ENCODE results near the gene LYSMD2.
"Not testable (repeated sequence)": the region's sequence is repeated elsewhere in the genome, so short reads cannot be mapped to it uniquely, and the experiment has no call there.

Gene LYSMD2, protein sequence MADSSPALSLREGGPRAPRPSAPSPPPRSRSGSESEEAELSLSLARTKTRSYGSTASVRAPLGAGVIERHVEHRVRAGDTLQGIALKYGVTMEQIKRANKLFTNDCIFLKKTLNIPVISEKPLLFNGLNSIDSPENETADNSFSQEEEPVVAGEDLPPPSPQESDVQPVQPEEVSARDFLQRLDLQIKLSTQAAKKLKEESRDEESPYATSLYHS

DNA sequence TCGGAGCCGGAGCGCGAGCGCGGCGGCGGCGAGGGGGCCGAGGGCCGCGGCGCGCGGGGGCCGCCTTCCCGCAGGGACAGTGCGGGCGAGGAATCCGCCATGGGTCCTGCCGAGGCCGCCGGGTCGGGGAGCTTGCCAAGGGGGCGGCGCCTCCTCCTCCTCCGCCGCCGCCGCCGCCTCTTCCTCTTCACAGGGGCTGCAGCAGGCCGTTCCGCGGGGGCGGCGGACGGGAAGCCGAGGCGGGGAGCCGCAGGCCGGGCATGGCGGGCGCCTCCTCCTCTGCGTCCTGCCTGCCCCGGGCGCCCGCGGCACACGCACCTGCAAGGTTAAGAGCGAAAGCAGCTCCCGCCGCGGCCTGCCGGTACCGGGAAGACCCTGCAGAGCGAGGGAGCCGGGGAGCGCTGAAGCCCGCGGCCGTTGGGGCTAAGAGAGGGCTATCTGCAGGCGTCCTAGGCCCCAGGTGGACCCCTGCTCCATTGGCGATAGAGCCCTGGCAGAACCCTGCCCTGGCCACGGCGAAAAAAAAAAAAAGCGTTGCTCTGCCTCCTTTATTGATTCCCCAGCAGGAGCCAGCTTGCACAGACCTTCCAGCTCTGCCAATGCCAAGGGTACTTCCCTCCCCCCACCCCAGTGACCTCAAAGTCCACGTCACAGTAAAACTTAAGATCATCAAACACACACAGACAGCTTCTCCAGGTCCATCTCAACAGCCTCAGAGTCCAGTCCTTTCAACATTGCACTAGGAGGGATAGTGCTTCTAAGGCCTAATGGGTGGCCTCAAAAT lies at the start of gene LYSMD2:
LYSMD2 (minus strand) TSS at position 134 of the 784 bp plus-strand sequence; CDS start at position 101, 33 bp downstream.
- DNase-seq = no peak

DNA sequence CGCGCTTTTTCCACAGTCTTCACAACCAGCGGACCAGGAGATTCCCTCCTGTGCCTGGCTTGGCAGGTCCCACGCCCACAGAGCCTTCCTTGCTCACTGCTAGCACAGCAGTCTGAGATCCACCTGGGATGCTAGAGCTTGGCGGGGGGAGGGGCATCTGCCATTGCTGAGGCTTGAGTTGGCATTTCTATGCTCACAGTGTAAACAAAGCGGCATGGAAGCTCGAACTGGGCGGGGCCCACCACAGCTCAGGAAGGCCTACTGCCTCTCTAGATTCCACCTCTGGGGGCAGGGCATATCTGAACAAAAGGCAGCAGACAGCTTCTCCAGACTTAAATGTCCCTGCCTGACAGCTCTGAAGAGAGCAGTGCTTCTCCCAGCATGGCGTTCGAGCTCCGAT lies 49.7 kb upstream of the LYSMD2 start:
- DNase-seq = not testable (repeated sequence)

DNA sequence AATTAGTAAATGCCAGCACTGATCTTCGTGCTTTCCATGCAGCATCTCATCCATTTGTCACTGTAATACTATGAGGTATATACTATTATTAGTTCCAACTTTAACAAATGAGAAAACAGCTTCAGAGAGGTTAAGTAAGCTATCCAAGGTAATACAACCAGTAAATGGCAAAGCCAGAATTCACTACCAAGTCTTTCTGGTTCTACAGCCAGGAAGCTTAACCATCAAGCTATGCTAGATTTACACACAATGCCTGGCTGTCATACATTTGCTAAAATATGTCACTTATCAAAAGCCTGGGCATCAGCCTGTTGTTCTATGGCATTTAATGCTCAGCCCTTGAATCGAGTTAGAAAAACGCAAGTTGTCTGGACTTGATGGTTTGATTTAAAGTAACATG lies 46.5 kb upstream of the LYSMD2 start:
- no peak for DNase-seq

DNA sequence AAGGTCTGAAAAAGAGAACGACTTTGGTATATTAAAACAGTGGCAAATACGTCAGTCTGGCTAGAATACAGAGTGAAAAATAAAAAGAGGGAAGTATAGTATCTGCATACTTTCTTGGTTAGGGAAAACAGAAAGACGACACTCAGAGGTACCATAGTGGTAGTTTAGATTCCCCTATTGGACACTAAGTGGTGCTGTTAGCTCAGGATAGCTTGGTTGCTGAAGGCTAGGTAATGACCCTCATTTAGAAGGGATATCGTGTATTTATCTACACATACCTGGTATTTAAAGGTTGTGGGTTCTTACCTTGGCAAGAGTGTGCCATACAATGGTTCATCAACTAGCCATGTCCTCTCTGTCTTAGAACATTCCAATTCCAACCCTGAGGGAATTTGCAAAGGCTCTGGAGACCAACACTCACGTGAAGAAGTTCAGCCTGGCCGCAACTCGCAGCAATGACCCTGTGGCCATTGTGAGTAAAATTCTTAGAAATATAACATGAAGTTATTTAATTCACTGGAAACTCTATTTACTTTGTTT lies 45.0 kb upstream of the LYSMD2 start:
- DNase-seq = no peak

DNA sequence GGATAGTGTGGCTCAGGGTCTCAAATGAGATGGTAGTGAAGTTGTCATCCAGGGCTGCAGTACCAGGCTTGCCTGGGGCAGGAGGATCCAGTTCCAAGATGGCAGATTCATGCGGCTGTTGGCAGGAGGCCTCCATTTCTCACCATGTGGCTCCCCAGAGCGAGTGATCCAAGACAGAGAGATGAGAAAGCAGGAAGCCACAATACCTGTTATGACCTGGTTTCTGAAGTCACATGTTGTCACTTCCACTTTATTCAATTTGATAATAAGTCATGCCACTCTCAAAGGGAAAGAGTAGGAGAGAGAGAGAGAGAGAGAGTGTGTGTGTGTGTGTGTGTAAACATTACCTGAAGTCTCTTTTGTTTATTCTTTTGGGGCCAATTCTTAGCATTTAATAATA lies 44.1 kb upstream of the LYSMD2 start:
- DNase-seq = no peak

DNA sequence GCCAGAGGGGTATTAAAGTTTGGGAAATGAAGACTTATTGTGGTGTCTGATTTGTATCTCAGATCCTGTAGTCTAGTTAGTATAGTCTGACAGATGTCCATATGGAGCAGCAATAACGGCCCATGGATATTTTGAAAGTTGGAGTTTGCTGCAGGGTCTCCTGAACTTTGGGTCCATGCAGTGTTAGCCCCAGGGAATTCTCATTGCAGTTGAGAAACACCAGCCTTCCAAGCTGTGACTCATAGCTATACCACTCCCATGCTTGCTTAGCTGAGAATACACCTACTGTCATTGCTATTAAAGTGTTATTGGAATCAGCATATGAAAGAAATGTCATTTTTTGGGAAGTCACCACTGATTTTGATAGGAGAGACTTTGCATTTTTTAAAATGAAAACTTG lies 43.2 kb upstream of the LYSMD2 start:
- DNase-seq = no peak

DNA sequence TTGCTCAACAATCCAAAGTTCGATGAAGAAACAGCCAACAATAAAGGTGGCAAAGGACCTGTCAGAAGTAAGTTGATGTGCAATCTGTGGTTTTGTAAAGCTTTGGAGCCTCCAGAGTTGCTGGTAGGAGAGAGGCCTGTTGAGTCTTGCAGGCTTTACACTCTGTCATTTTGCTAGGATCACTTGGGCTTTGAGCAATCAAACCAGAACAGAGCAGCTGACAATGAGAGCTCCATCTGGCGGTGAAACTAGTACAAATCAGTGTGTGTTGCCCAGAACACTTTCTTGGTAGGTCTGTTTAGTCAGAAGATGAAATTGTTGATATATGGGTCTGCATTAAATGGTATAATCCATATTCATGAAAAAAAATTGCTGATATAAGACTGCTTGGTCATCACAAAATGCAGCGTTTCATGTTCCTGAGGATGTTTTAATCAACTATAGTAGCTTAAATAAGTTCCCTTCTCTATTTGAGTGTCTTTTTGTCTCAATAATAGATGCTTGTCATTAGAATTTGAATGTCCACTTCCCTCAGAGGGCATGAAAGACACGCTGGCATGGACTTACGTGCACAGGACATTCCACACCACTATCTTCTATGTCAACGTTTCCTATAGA lies 39.6 kb upstream of the LYSMD2 start:
- no peak for DNase-seq

DNA sequence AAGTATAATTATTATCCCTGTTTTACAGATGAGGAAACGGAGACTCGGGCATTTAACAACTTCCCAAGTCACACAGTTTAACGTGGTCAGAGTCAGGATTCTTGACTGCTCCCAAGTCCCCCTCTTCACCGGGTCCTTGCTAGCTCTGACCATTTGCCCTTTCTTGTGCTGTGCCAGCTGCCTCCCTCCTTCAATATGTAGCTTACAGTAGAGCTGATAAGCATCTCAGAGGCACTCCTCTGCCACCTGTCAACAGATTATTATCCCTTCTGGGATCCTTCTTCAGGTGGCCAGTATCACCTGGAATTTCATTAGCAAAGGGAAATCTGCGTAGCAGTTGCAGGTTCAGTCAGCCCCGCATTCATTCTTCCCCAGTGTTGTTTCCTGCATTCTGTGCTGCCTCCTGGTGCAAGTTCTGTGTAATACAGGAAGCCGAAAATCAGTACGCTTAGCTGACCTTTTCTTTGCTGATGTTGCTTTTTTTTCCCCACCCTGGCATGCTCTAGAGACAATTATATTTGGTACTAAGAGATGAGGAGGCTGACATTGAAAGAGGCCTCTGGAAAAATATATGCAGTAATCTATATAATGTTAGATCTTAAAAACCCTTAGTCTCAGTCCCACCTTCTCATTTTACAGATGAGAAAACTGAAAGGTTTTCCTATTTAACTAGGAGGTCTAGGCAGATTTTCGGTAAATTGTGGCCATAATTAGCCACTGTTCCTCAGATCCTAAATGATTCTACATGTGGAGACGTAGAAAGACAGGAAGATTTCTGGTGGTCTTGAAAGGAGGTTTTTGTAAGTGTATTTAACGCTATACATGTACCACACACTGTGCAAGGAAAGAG lies 38.7 kb upstream of the LYSMD2 start:
- no peak for DNase-seq

DNA sequence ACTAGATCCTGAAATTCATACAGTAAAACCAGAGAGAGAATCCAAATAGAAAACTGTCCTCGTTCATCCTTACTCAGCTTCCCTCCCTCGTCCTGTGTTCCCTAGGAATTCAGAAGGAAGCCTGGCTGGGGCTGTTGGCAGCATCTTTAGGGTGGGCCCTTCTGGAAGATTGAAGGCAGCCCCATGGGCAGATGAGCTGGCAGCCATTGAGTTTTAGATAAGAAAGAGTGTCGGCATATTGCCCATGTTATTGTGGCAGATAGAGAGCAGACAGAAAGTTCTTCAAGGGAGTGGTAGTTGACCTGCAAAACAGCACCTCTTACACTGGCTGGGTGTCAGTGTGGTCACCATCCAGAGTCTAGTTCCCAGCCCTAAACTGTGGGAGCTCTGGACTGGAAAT lies 37.5 kb upstream of the LYSMD2 start:
- no peak for DNase-seq

DNA sequence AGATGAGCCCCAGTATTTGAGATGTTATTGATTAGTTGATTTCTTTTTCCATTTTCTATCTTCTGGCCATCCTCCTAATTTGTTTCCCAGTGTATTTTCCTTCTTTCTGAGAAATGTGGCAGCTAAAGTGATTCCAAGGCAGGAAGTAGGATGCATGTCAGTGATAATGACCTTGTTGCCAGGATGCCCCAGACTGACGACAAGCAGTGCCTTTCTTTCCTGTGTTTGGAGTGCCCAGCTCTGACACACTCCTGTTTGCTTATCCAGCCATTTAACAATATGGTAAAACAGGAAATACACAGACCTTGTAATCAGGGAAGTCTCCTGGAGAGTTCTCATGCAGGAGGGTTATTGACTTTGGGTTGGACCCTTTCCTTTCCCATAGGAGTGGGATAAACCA lies 34.3 kb upstream of the LYSMD2 start:
- no peak for DNase-seq

DNA sequence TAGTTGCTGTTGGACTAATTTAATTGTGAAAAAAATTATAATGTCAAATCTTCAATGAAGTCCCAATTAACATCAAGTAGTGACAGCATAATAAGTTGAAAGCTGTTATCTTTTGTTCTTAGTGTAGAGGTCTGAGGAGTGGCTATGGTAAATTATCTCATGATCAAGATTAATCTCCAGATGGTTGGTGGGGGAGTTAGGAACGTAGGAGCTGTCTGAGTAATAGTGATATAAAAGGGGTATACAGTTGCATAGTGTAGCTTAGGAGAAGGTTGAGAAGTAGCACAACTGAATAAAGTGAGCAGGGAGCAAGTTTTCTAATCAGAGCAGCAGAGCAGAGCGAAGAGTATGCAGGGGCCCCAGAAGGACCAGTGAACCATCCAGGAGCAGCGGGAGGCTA lies 33.4 kb upstream of the LYSMD2 start:
- DNase-seq = no peak

DNA sequence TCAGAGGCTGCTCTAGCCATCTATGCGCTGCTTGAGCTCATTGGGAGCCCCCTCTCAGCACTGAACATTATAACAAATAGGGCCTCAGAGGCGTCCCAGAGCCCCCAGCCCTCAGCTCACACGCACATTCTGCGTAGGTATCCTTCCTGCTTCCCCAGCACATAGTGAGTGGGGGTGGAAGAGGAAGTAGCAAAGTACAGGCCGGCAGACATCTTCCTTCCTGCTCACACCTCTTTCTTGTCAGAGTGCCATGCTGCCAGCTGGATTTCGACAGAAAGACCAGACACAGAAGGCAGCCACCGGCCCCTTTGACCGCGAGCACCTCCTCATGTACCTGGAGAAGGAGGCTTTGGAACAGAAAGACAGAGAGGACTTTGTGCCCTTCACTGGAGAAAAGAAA lies 30.6 kb upstream of the LYSMD2 start:
- no peak for DNase-seq

DNA sequence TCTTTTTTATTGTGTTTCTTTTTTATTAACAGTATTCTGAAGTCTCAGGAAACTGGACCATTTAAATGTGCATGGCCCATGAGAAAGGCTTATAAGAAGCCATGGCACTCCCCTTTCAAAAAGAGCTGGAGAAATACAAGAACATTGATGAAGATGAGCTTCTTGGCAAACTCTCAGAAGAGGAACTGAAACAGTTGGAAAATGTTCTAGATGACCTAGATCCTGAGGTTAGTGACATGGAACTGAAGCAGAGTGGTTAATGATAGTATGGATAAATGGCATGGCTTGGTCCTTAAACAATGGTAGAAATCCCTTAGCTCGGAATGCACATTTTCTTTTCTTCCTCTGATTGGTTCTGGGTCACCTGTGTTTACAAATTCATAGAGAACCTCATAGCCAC lies 28.9 kb upstream of the LYSMD2 start:
- no peak for DNase-seq

DNA sequence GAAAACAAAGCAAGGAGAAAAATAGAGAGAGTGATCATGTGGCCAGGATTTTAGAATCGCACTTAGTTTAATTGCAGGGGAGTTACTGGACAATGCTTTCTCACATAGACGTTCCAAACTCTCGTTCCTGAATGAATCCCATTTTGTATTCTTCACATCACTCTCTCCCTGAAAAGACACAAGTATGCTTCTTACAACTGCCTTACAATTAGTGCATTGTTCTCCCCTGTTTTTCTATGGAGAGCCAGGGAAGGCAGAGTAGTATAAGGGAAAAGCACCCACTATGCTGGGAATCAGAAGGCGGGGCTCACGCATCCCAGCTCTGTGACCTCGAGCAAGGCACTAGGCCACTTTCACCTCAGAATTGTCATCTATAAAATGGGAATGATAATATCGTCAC lies 28.3 kb upstream of the LYSMD2 start:
- no peak for DNase-seq

DNA sequence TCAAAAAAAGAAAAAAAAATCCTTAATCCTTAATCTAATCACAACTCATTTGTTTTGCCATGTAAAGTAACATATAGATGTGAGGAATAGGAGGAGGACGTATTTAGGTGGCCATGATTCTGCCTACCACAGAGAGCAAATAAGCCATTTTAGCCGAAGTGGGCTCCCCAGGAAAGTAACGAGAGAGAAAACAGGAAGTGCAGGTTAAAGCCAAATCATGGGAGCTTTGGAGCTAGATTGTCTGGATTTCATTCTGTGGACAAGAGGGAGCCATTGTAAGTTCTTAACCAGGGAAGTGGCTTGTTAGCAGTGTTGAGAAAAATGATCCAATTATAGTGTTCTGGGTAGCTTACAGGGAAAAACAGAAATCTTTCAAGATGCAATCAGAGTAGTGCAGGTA lies 23.4 kb upstream of the LYSMD2 start:
- DNase-seq = no peak

DNA sequence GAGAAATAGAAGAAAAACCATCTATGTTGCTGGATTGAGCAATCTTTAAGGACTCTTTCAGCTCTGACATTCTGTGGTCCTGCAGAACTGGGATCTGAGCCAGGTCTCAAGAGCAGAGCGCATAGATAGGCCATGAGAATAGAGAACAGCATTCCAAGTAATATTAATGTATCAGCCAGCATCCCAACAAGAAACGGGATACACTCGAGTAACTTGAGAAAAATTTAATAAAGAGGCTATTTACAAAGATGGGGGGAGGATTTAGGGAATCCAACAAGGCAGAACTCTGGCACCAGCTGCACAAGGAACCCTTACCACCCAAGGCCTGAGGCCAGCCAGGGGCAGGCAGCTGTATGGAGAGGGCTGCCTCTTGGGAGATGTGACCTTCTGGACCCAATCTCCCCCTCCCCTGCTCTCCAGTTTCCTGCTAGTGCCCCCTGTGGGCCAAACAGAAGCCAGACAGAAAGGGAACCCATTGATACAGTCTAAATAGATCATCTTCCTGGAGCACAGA lies 22.2 kb upstream of the LYSMD2 start:
- DNase-seq = no peak

DNA sequence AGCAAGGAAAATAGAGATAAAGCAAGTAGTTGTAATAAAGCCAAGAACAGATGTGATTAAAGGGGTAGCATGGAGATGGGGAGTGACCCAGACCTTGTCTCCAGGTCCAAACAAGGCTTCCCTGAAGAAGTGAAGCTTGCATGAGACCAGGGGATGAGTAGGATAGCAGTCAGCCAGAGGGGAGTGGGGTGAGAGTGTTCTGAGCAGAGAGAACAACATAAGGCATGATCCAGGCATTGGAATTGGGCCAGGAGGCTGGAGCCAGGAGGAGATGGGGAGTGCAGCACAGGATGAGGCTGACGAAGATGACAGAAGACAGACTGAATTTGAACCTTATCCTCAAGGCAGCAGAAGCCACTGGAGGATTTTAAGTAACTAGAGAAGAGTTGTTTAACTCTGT lies 21.2 kb upstream of the LYSMD2 start:
- DNase-seq = no peak

DNA sequence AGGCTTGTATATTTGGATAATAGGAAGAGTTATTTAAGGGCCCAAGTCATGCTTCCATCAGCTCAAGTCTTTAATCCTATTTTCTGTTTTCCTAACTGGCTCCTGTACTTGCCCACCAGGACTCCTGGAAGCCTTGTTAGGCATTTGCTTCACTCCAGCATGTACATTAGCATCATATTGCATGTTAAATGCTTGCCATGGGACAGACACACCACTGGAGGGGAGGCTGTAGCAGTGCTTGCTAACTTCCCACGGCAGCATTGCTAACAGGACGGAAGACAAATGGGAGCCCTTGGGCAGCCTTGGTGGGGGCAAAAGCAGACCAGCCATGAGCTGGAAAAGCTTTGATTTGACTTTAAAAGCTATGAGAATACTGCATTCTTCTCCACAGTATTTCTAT lies 20.0 kb upstream of the LYSMD2 start:
- no peak for DNase-seq

DNA sequence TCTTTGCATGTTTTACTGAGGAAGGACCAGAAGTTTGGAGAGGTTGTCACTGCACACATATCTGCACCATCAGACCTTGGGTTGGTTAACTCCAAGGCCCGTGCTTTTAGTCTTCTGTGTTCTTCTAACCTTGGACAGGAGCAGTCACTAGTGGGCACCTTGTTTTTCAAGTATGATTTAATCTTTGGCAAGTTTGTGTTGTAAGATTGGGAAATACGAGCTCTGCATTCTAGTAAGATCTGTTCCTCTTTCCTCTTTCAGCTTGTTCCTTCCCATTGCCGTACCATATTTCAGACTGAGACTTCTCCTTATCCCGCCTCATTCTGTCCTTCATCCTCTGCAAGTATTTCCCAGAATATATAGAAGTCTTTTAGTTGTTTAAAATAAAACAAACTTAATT lies 19.0 kb upstream of the LYSMD2 start:
- DNase-seq = no peak

DNA sequence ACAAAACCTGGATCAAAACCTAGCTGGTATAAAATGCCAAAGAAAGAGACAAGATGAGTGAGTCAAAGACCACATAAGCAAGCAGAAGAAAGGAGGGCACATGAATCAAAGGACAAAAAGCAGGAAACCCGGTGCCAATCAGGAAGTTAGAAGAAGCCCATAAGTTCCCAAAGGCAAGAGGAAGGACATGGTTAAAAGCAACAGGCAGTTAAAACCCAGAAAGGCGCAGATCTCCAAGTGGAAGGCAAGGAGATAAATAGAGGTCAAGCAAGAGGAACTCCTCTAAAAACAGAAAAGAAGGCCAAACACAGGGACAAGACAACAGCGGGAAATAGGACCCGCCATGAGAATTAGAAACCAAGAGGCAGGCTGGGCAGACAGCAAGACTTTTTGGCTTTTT lies 18.3 kb upstream of the LYSMD2 start:
- no peak for DNase-seq

DNA sequence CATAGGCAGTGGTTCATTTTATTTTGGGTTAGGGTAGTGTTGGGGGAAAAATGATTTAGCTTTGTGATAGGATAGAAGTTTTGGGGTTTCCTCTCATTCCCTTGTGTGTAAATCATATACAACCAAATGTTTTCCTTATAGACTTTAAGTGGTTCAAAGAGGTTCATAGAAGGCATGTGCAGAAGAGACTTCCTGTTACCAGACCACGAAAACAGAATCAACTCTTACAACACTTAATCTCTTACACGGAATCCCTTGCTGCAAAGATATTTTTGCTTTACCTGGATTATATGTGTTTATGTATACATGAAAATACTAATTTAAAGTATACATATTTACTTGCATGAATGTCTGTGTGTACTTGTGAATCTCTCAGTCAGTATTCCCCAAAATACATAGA lies 16.8 kb upstream of the LYSMD2 start:
- no peak for DNase-seq

DNA sequence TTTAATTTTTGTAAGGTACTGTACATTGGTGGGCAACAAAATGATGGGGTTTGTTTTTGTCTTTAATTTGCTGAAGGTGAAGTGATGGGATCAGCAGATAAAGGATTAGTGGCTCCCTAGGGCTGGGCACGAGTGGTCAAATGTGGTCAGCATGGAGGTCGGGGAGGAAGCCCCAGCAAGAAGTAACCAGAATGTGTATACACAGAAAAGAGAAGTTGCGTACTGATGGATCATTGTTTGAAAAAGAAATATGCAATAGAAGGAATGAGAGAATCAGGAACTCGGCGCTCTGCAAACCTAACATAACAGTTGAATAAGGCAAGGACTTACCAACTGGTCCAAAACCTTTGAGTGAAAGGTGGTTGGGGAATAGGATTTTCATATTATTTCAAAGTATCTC lies 15.4 kb upstream of the LYSMD2 start:
- DNase-seq = no peak
